OCI-LY7 (cell line): ENCODE measurements around the gene TERB2. TPM values are rescaled to one million over a fixed set of nuclear protein-coding genes. Genes with fewer than 3 reads are reported as not detected.
A peak's percentile ranks its signal among the peaks of the same experiment; 100 is the strongest.

Experiments used
- BruUV-seq: library from RNA; stranded (reverse); fragments of 400-500 nt; replicated peaks from 2 replicates; lab custom pipeline; 2021; lab: Mats Ljungman, UMichigan
- CTCF ChIA-PET: fragments of 300-600 bp; sonication (Branson Sonifier 250); formaldehyde crosslinking; loops from one replicate; lab custom pipeline; 2022; ENCODE audit warnings: antibody characterized with exemption; ENCODE audit not compliant: unreplicated experiment; lab: Charles Lee
- POLR2A ChIA-PET: fragments of 300-600 bp; sonication (Branson Sonifier 250); formaldehyde crosslinking; loops from one replicate; lab custom pipeline; 2022; ENCODE audit warnings: antibody characterized with exemption; lab: Charles Lee
- DNase-seq: peaks from one replicate; pipeline ENCODE4 v3.0.0-alpha.2; 2015; ENCODE audit warnings: low spot score
- H2AFZ ChIP-seq: fragments of 200-600 bp; sonication (generic), shearing (Covaris generic); 2 replicates; pipeline ENCODE4 v1.6.1; 2014; ENCODE audit warnings: mild to moderate bottlenecking, antibody characterized with exemption, low read length, moderate library complexity
- H3K27ac ChIP-seq: fragments of 200-600 bp; sonication (generic); 2 replicates; pipeline ENCODE4 v1.5.1; 2014; ENCODE audit warnings: mixed run types, low read depth, mild to moderate bottlenecking, moderate library complexity, low read length, inconsistent platforms; ENCODE audit not compliant: poor library complexity, severe bottlenecking
- H3K36me3 ChIP-seq: fragments of 200-600 bp; sonication (generic); 2 replicates; pipeline ENCODE4 v1.6.1; 2014; ENCODE audit warnings: mild to moderate bottlenecking, antibody characterized with exemption, low read length, moderate library complexity, mixed read lengths; ENCODE audit not compliant: insufficient read depth
- H3K4me1 ChIP-seq: fragments of 200-600 bp; sonication (generic); 2 replicates; pipeline ENCODE4 v1.5.1; 2014; ENCODE audit warnings: mild to moderate bottlenecking, low read length; ENCODE audit not compliant: insufficient read depth, poor library complexity, severe bottlenecking
- H3K4me2 ChIP-seq: fragments of 200-600 bp; sonication (generic); 2 replicates; pipeline ENCODE4 v1.6.1; 2014; ENCODE audit warnings: mild to moderate bottlenecking, low read length
- H3K4me3 ChIP-seq: fragments of 200-600 bp; sonication (generic); 2 replicates; pipeline ENCODE4 v1.5.1; 2014; ENCODE audit warnings: mild to moderate bottlenecking, low read depth, low read length; ENCODE audit not compliant: poor library complexity, severe bottlenecking
- H3K79me2 ChIP-seq: fragments of 200-600 bp; sonication (generic); 2 replicates; pipeline ENCODE4 v1.6.1; 2016; ENCODE audit warnings: low read depth, mild to moderate bottlenecking, low read length, moderate library complexity, mixed read lengths; ENCODE audit not compliant: insufficient read depth
- H3K9me2 ChIP-seq: fragments of 200-600 bp; sonication (generic); 2 replicates; pipeline ENCODE4 v1.6.1; 2016; ENCODE audit warnings: mild to moderate bottlenecking, low read length, mixed read lengths; ENCODE audit not compliant: insufficient read depth
- H3K9me3 ChIP-seq: fragments of 200-600 bp; sonication (generic); 2 replicates; pipeline ENCODE4 v1.6.1; 2014; ENCODE audit warnings: mild to moderate bottlenecking, mixed run types, low read length, mixed read lengths
- H4K20me1 ChIP-seq: fragments of 200-600 bp; sonication (generic); 2 replicates; pipeline ENCODE4 v1.6.1; 2014; ENCODE audit warnings: mild to moderate bottlenecking, antibody characterized with exemption, low read length, moderate library complexity, mixed read lengths; ENCODE audit not compliant: insufficient read depth
- CTCF ChIP-seq: fragments of 200-600 bp; sonication (generic); conservative IDR thresholded peaks from 2 replicates; pipeline ENCODE4 v1.5.1; 2014; ENCODE audit warnings: mild to moderate bottlenecking, antibody characterized with exemption, low read length, moderate library complexity, mixed read lengths
- EZH2phosphoT487 ChIP-seq: fragments of 200-600 bp; sonication (generic); IDR thresholded peaks from 2 replicates; pipeline ENCODE4 v1.6.1; 2018; ENCODE audit warnings: low read depth, borderline replicate concordance, mild to moderate bottlenecking, mixed run types, antibody characterized with exemption, low read length, moderate library complexity, mixed read lengths
- intact Hi-C: fragments of 100-400 bp; cut with micrococcal nuclease; formaldehyde crosslinking; loops from one replicate; pipeline ENCODE4 v1.10.0; 2022; ENCODE audit not compliant: unreplicated experiment
- total RNA-seq, 2 experiments: library from RNA; depleted of rRNA in 1 of 2; stranded (reverse); fragments of >200 nt in 1 of 2; shearing (Covaris generic) in 1 of 2; gene quantifications; 2 replicates each; pipeline ENCODE4 v1.2.3, GENCODE V29; 2014 to 2022

The TERB2 gene
- total RNA-seq, 2 experiments from 2014 or later: not detected

GRCh38 chr15:45021348-45021747 is 64.9 kb downstream of the TERB2 start:
- ChIA-PET POLR2A (no interaction called here), CTCF (no interaction called here)
- Histone ChIP-seq H3K79me2 (no peaks in the 10 kb centered on the region), H3K9me3 (no peaks in the 10 kb centered on the region), H3K27ac (no peak overlapping the region), H3K4me3 (no peak overlapping the region), H3K9me2 (no peaks in the 10 kb centered on the region), H3K4me2 (no peak overlapping the region), H3K36me3 (no peaks in the 10 kb centered on the region), H2AFZ (no peak overlapping the region), H3K4me1 (peaks cover 15% of the 10 kb centered on the region), H4K20me1 (no peaks in the 10 kb centered on the region)
- no peak for DNase-seq
- TF ChIP-seq CTCF (no peak), EZH2phosphoT487 (no peak)
- no TSS peak for BruUV-seq
- intact Hi-C loops: no loop called here

DNA sequence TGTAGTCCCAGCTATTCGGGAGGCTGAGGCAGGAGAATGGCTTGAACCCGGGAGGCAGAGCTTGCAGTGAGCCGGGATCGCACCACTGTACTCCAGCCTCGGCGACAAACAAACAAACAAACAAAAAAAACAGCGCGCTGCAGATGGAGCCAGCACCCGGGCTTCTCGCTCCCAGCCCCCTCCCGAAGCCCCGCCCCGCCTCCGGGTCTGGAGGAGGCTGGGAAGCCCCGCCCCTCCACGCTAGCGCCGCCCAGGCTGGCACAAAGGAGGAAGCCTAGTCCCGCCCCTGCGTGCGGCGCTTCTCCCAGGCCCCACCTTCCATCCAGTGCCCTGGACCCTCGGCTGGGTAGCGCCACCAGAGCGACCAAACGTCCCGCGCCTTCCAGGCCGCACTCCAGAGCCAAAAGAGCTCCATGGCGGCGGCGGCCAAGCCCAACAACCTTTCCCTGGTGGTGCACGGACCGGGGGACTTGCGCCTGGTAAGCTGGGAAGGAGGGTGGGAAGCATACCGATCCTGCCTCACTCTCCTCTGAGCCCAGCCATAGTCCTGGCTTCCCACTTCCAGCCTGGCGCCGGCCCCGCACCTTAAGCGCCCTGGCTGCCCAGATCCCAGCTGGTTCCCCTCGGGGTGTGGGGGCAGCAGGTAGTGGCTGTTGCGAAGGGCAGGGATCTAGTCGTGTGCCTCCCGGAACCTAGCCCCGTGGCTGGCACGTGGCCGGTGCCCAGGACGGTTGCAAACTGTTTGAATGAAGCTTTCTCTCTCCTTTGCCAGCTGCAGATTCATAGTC is 66.6 kb downstream of the TERB2 start, which contains the start of gene SORD:
SORD (plus strand) TSS at position 325 of the 788 bp plus-strand sequence; CDS start at position 414, 89 bp downstream.
- CTCF ChIA-PET: interaction anchor here (0.8 kb wide), 1 partner anchor 95 kb away, joined by 3 read pairs; no protein-coding TSS in a partner anchor
- peak within 1 kb of the TSS; percentile 96 for H2AFZ ChIP-seq
- H3K27ac ChIP-seq: no peak within 1 kb of the TSS
- intact Hi-C loops: no loop called here
- H3K4me1 ChIP-seq: peaks cover 19% of the 10 kb centered on the region
- peak within 1 kb of the TSS; percentile 80 for H3K4me2 ChIP-seq
- peak within 1 kb of the TSS; percentile 87 for H3K4me3 ChIP-seq
- no peak for TF ChIP-seq CTCF
- no peaks in the 10 kb centered on the region for H3K9me3 ChIP-seq
- POLR2A ChIA-PET: interaction anchor here (0.5 kb wide), 1 partner anchor 762 kb away, joined by 3 read pairs; no protein-coding TSS in a partner anchor
- H3K79me2 ChIP-seq: no peaks in the 10 kb centered on the region
- no TSS peak for BruUV-seq
- DNase-seq: peak; percentile 93
- no peaks in the 10 kb centered on the region for H4K20me1 ChIP-seq
- no peaks in the 10 kb centered on the region for H3K9me2 ChIP-seq
- no peaks in the 10 kb centered on the region; the same call in 1 of the 2 replicates for H3K36me3 ChIP-seq
